ENCODE results near the gene SGF29. TPM values are rescaled to one million over a fixed set of nuclear protein-coding genes. Genes with fewer than 3 reads are reported as not detected.
"Not testable (repeated sequence)": the region's sequence is repeated elsewhere in the genome, so short reads cannot be mapped to it uniquely, and the experiment has no call there.

SGF29 gene
- polyA plus RNA-seq, 1 donor (not counting 4 experiments of a cell fraction or from before 2014, with no cell fraction given), result 3.0 TPM

DNA sequence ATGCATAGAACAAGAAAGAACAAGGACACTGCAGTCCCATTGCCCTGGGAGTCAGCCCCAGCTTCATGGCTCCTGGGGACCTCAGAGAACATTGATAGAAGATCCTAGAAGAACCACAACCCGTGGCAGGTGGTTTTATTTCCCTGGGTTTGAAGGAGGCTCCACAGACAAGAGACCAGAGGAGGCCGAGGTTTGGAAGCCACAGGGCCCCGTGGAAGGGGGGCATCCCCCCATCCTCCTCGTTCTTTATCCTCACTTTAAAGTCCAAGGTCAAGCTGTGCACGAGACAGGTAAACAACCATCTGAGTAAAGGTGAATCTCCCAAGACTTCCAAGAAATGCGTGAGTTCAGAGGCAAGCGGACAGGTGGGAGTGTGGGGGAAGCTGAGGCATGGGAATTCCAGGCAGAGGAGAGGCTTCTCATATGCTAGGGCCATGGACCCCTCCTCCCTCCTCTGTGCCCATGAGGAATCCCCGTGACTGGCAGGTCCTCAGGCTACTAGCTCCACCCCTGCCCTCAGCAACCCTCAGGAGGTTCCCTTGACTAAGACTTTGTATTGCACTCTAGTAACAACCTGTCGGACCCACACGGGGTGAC is 57.0 kb downstream of the SGF29 start:
- Histone ChIP-seq H3K36me3 (ENCODE audit: control insufficient read depth in 2 of 2, extremely low read depth in 1 of 2, insufficient read depth in 2 of 2, low read length in 2 of 2) (no peaks in the 10 kb centered on the region), H3K27ac (ENCODE audit: control insufficient read depth, insufficient read depth, low read length) (no peak overlapping the region), H3K4me1 (ENCODE audit: control insufficient read depth, extremely low read depth, insufficient read depth, low read length) (no peaks in the 10 kb centered on the region), H3K4me3 (ENCODE audit: control insufficient read depth in 2 of 3, extremely low read depth in 1 of 3, insufficient read depth in 2 of 3, low read depth in 1 of 3, low read length in 3 of 3) (no peak overlapping the region), H3K9me1 (ENCODE audit: control insufficient read depth, extremely low read depth, insufficient read depth, low read length) (no peaks in the 10 kb centered on the region), H3K9ac (ENCODE audit: control insufficient read depth, extremely low read depth, insufficient read depth, low read length) (no peak overlapping the region), H3K4me2 (ENCODE audit: control insufficient read depth, extremely low read depth, insufficient read depth, low read depth, low read length) (no peak overlapping the region), H3K79me2 (ENCODE audit: control insufficient read depth, insufficient read depth, low read length) (no peaks in the 10 kb centered on the region), H2AFZ (ENCODE audit: control insufficient read depth, low read length) (no peak overlapping the region), H3K9me3 (ENCODE audit: control insufficient read depth, low read depth, low read length) (no peaks in the 10 kb centered on the region), H4K20me1 (ENCODE audit: control insufficient read depth, extremely low read depth, insufficient read depth, low read length) (no peaks in the 10 kb centered on the region), H3K27me3 (ENCODE audit: control insufficient read depth, extremely low read depth, insufficient read depth, low read length) (no peaks in the 10 kb centered on the region)
- dilution Hi-C loops (cut with MboI; ENCODE audit: extremely low pct_ligation_motif_present, low sequenced_read_pairs), result no loop called here
- FAIRE-seq (no peak), DNase-seq (ENCODE audit: low read depth, low spot score) (no peak)
- TF ChIP-seq, protein P1, sequence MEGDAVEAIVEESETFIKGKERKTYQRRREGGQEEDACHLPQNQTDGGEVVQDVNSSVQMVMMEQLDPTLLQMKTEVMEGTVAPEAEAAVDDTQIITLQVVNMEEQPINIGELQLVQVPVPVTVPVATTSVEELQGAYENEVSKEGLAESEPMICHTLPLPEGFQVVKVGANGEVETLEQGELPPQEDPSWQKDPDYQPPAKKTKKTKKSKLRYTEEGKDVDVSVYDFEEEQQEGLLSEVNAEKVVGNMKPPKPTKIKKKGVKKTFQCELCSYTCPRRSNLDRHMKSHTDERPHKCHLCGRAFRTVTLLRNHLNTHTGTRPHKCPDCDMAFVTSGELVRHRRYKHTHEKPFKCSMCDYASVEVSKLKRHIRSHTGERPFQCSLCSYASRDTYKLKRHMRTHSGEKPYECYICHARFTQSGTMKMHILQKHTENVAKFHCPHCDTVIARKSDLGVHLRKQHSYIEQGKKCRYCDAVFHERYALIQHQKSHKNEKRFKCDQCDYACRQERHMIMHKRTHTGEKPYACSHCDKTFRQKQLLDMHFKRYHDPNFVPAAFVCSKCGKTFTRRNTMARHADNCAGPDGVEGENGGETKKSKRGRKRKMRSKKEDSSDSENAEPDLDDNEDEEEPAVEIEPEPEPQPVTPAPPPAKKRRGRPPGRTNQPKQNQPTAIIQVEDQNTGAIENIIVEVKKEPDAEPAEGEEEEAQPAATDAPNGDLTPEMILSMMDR (optimal IDR thresholded peaks at IDR 0.05 in 1 of 3, IDR thresholded peaks at IDR 0.05 in 1 of 3, conservative IDR thresholded peaks at IDR 0.05 in 1 of 3; ENCODE audit: extremely low read depth in 1 of 3, insufficient read depth in 2 of 3, low read length in 3 of 3), result no peak
- TF ChIP-seq EZH2 (IDR thresholded peaks at IDR 0.05; ENCODE audit: low read length), result no peak

GRCh38 chr16:28612359-28613280 is 58.9 kb downstream of the SGF29 start:
- H3K4me1 ChIP-seq (ENCODE audit: control insufficient read depth, extremely low read depth, insufficient read depth, low read length); FAIRE-seq; H3K9me3 ChIP-seq (ENCODE audit: control insufficient read depth, low read depth, low read length); H3K9me1 ChIP-seq (ENCODE audit: control insufficient read depth, extremely low read depth, insufficient read depth, low read length); H4K20me1 ChIP-seq (ENCODE audit: control insufficient read depth, extremely low read depth, insufficient read depth, low read length); H3K4me2 ChIP-seq (ENCODE audit: control insufficient read depth, extremely low read depth, insufficient read depth, low read depth, low read length); H3K27ac ChIP-seq (ENCODE audit: control insufficient read depth, insufficient read depth, low read length); H3K27me3 ChIP-seq (ENCODE audit: control insufficient read depth, extremely low read depth, insufficient read depth, low read length); H3K4me3 ChIP-seq (ENCODE audit: control insufficient read depth in 2 of 3, extremely low read depth in 1 of 3, insufficient read depth in 2 of 3, low read depth in 1 of 3, low read length in 3 of 3); H3K36me3 ChIP-seq (ENCODE audit: control insufficient read depth in 2 of 2, extremely low read depth in 1 of 2, insufficient read depth in 2 of 2, low read length in 2 of 2); H3K9ac ChIP-seq (ENCODE audit: control insufficient read depth, extremely low read depth, insufficient read depth, low read length); H2AFZ ChIP-seq (ENCODE audit: control insufficient read depth, low read length); DNase-seq (ENCODE audit: low read depth, low spot score); H3K79me2 ChIP-seq (ENCODE audit: control insufficient read depth, insufficient read depth, low read length); dilution Hi-C loops (cut with MboI; ENCODE audit: extremely low pct_ligation_motif_present, low sequenced_read_pairs): not testable (repeated sequence)

DNA sequence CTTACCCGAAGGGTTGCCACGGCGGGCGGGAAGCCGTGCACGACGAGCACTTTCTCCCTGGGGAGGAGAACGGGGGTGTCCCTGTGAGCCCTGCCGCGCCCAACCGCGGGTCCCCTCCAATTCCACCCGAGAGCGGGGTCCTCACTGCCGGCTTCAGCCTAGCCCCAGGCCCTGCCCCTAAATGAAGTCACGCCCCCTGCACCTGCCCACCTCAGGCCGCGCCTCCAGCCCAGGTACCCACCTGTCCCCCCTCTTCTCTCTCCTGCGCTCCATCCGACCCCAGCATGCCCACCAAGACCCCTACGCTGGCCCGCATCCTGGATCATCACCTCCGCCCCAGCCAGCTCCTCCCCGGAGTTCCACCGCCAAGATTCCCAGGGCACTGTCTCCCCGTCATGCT is 60.2 kb downstream of the SGF29 start:
- H3K4me2 ChIP-seq (ENCODE audit: control insufficient read depth, extremely low read depth, insufficient read depth, low read depth, low read length); H3K9me3 ChIP-seq (ENCODE audit: control insufficient read depth, low read depth, low read length); H3K9me1 ChIP-seq (ENCODE audit: control insufficient read depth, extremely low read depth, insufficient read depth, low read length); H3K36me3 ChIP-seq (ENCODE audit: control insufficient read depth in 2 of 2, extremely low read depth in 1 of 2, insufficient read depth in 2 of 2, low read length in 2 of 2); H3K4me3 ChIP-seq (ENCODE audit: control insufficient read depth in 2 of 3, extremely low read depth in 1 of 3, insufficient read depth in 2 of 3, low read depth in 1 of 3, low read length in 3 of 3); H3K27me3 ChIP-seq (ENCODE audit: control insufficient read depth, extremely low read depth, insufficient read depth, low read length); FAIRE-seq; dilution Hi-C loops (cut with MboI; ENCODE audit: extremely low pct_ligation_motif_present, low sequenced_read_pairs); DNase-seq (ENCODE audit: low read depth, low spot score); H3K27ac ChIP-seq (ENCODE audit: control insufficient read depth, insufficient read depth, low read length); H3K79me2 ChIP-seq (ENCODE audit: control insufficient read depth, insufficient read depth, low read length); H3K9ac ChIP-seq (ENCODE audit: control insufficient read depth, extremely low read depth, insufficient read depth, low read length); H3K4me1 ChIP-seq (ENCODE audit: control insufficient read depth, extremely low read depth, insufficient read depth, low read length); H2AFZ ChIP-seq (ENCODE audit: control insufficient read depth, low read length); H4K20me1 ChIP-seq (ENCODE audit: control insufficient read depth, extremely low read depth, insufficient read depth, low read length): not testable (repeated sequence)

DNA sequence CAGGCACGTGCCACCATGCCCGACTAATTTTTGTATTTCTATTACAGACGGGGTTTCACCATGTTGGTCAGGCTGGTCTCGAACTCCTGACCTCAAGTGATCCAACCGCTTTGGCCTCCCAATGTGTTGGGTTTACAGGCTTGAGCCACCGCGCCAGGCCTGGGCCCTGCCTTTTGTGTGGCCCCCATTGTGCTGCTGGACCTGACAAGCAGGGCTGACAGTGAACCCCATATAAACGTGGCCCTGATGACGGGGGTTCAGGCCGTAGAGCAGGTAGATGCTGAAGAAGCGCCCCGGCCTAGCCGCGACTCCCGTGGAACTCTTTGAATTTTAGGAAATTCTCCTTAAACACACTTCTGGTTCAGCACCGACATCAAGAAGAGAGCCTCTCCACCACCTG is 60.8 kb downstream of the SGF29 start:
- H3K4me3 ChIP-seq (ENCODE audit: control insufficient read depth in 2 of 3, extremely low read depth in 1 of 3, insufficient read depth in 2 of 3, low read depth in 1 of 3, low read length in 3 of 3); H3K9me3 ChIP-seq (ENCODE audit: control insufficient read depth, low read depth, low read length); H4K20me1 ChIP-seq (ENCODE audit: control insufficient read depth, extremely low read depth, insufficient read depth, low read length); H3K36me3 ChIP-seq (ENCODE audit: control insufficient read depth in 2 of 2, extremely low read depth in 1 of 2, insufficient read depth in 2 of 2, low read length in 2 of 2); H3K9ac ChIP-seq (ENCODE audit: control insufficient read depth, extremely low read depth, insufficient read depth, low read length); H3K4me1 ChIP-seq (ENCODE audit: control insufficient read depth, extremely low read depth, insufficient read depth, low read length); H2AFZ ChIP-seq (ENCODE audit: control insufficient read depth, low read length); H3K4me2 ChIP-seq (ENCODE audit: control insufficient read depth, extremely low read depth, insufficient read depth, low read depth, low read length); H3K79me2 ChIP-seq (ENCODE audit: control insufficient read depth, insufficient read depth, low read length); H3K9me1 ChIP-seq (ENCODE audit: control insufficient read depth, extremely low read depth, insufficient read depth, low read length); H3K27me3 ChIP-seq (ENCODE audit: control insufficient read depth, extremely low read depth, insufficient read depth, low read length); H3K27ac ChIP-seq (ENCODE audit: control insufficient read depth, insufficient read depth, low read length); DNase-seq (ENCODE audit: low read depth, low spot score); dilution Hi-C loops (cut with MboI; ENCODE audit: extremely low pct_ligation_motif_present, low sequenced_read_pairs); FAIRE-seq: not testable (repeated sequence)
